IMR-90 (cell line): Measurements from ENCODE around the gene LGMN. TPM values are rescaled to one million over a fixed set of nuclear protein-coding genes. Genes with fewer than 3 reads are reported as not detected.

ENCODE experiments used
- ATAC-seq: fragments of 200-7000 bp; cut with Tn5 transposase; 2 replicates; pipeline ENCODE4 v1.9.1; 2020; ENCODE audit warnings: low read depth, mild to moderate bottlenecking, moderate library complexity
- BruUV-seq: library from RNA; stranded (reverse); fragments of 400-500 nt; replicated peaks from 2 replicates; lab custom pipeline; 2021; lab: Mats Ljungman, UMichigan
- CTCF ChIA-PET: fragments of 300-600 bp; formaldehyde crosslinking; extraction: SDS; loops from one replicate; lab custom pipeline; 2021; ENCODE audit warnings: antibody characterized with exemption; lab: Yijun Ruan, JAX
- POLR2A ChIA-PET: fragments of 300-600 bp; sonication (Branson Sonifier 250); formaldehyde crosslinking; loops from one replicate; lab custom pipeline; 2022; ENCODE audit warnings: antibody characterized with exemption; ENCODE audit not compliant: unreplicated experiment; lab: Charles Lee
- DNase-seq: peaks from one replicate; pipeline ENCODE4 v3.0.0; 2013
- H2AFZ ChIP-seq: replicated peaks from 2 replicates; pipeline ENCODE3; 2013; ENCODE audit warnings: low read length, mild to moderate bottlenecking; ENCODE audit not compliant: poor library complexity
- H2AK5ac ChIP-seq: 2 replicates; pipeline ENCODE4 v1.6.1; 2013; ENCODE audit warnings: low read depth, low read length, inconsistent platforms
- H2AK9ac ChIP-seq: replicated peaks from 2 replicates; pipeline ENCODE3; 2013; ENCODE audit warnings: mild to moderate bottlenecking, low read depth, low read length, moderate library complexity; ENCODE audit not compliant: poor library complexity
- H2BK120ac ChIP-seq: 2 replicates; pipeline ENCODE4 v1.6.1; 2013; ENCODE audit warnings: low read depth, low read length, inconsistent platforms
- H2BK15ac ChIP-seq: 3 replicates; pipeline ENCODE4 v1.6.1; 2013; ENCODE audit warnings: low read depth, low read length, inconsistent platforms
- H2BK20ac ChIP-seq: 2 replicates; pipeline ENCODE4 v1.6.1; 2013; ENCODE audit warnings: low read depth, mild to moderate bottlenecking, inconsistent platforms, low read length, moderate library complexity
- H2BK5ac ChIP-seq: 2 replicates; pipeline ENCODE4 v1.6.1; 2013; ENCODE audit warnings: mild to moderate bottlenecking, low read depth, low read length, inconsistent platforms; ENCODE audit not compliant: poor library complexity, severe bottlenecking
- H3K14ac ChIP-seq: replicated peaks from 2 replicates; pipeline ENCODE4 v1.6.1; 2013; ENCODE audit warnings: low read depth, low read length, inconsistent platforms
- H3K18ac ChIP-seq: 2 replicates; pipeline ENCODE4 v1.6.1; 2013; ENCODE audit warnings: low read depth, low read length, control low read depth
- H3K23ac ChIP-seq: 2 replicates; pipeline ENCODE4 v1.6.1; 2013; ENCODE audit warnings: low read depth, low read length, inconsistent platforms
- H3K27ac ChIP-seq: 2 replicates; pipeline ENCODE4 v1.5.1; 2013; ENCODE audit warnings: mild to moderate bottlenecking, control low read depth, low read length; ENCODE audit not compliant: insufficient read depth
- H3K27me3 ChIP-seq: 2 replicates; pipeline ENCODE4 v1.6.1; 2013; ENCODE audit warnings: low read length; ENCODE audit not compliant: control insufficient read depth, insufficient read depth
- H3K36me3 ChIP-seq: 2 replicates; pipeline ENCODE4 v1.6.1; 2013; ENCODE audit warnings: low read length, mixed read lengths; ENCODE audit not compliant: control insufficient read depth, insufficient read depth
- H3K4ac ChIP-seq: 2 replicates; pipeline ENCODE4 v1.6.1; 2013; ENCODE audit warnings: low read depth, low read length, inconsistent platforms
- H3K4me1 ChIP-seq: 2 replicates; pipeline ENCODE4 v1.6.1; 2013; ENCODE audit warnings: low read length, mixed read lengths; ENCODE audit not compliant: control insufficient read depth, insufficient read depth
- H3K4me2 ChIP-seq: 2 replicates; pipeline ENCODE4 v1.6.1; 2013; ENCODE audit warnings: low read depth, mild to moderate bottlenecking, control low read depth, low read length, moderate library complexity
- H3K4me3 ChIP-seq: 2 replicates; pipeline ENCODE4 v1.5.1; 2013; ENCODE audit warnings: low read depth, mild to moderate bottlenecking, control low read depth, low read length, moderate library complexity; ENCODE audit not compliant: insufficient read depth
- H3K56ac ChIP-seq: 2 replicates; pipeline ENCODE4 v1.6.1; 2013; ENCODE audit warnings: low read length, inconsistent platforms; ENCODE audit not compliant: insufficient read depth; ENCODE audit errors: extremely low read depth
- H3K79me1 ChIP-seq, 2 experiments: 2 replicates each; pipeline ENCODE4 v1.6.1; 2013; ENCODE audit warnings: low read length in 2 of 2, inconsistent platforms in 1 of 2, low read depth in 1 of 2
- H3K9ac ChIP-seq: 2 replicates; pipeline ENCODE4 v1.6.1; 2013; ENCODE audit warnings: low read depth, low read length, control low read depth
- H3K9me1 ChIP-seq: 2 replicates; pipeline ENCODE4 v1.6.1; 2013; ENCODE audit warnings: low read length, inconsistent platforms; ENCODE audit not compliant: insufficient read depth
- H3K9me3 ChIP-seq: 2 replicates; pipeline ENCODE4 v1.6.1; 2013; ENCODE audit warnings: low read length; ENCODE audit not compliant: control insufficient read depth, insufficient read depth
- H4K20me1 ChIP-seq: 2 replicates; pipeline ENCODE4 v1.6.1; 2013; ENCODE audit warnings: low read length, inconsistent platforms; ENCODE audit not compliant: insufficient read depth
- H4K5ac ChIP-seq: 2 replicates; pipeline ENCODE4 v1.6.1; 2013; ENCODE audit warnings: mild to moderate bottlenecking, low read depth, low read length, control low read depth
- H4K8ac ChIP-seq, 2 experiments: 2 replicates each; pipeline ENCODE4 v1.6.1; 2013; ENCODE audit warnings: low read depth in 2 of 2, low read length in 2 of 2, control low read depth in 1 of 2, inconsistent platforms in 1 of 2
- H4K91ac ChIP-seq: 2 replicates; pipeline ENCODE4 v1.6.1; 2013; ENCODE audit warnings: low read depth, low read length, inconsistent platforms; ENCODE audit not compliant: insufficient read depth
- BHLHE40 ChIP-seq: fragments of 150-350 bp; IDR thresholded peaks from 2 replicates; pipeline ENCODE4 v1.6.1; 2016; ENCODE audit warnings: mild to moderate bottlenecking, low read depth, low read length
- CEBPB ChIP-seq: IDR thresholded peaks from 2 replicates; pipeline ENCODE4 v1.6.1; 2012; ENCODE audit warnings: low read depth, low read length, improper control_type of control experiment
- CHD1 ChIP-seq: IDR thresholded peaks from 2 replicates; pipeline ENCODE4 v1.6.1; 2012; ENCODE audit warnings: low read depth, low read length, improper control_type of control experiment
- FOS ChIP-seq: fragments of 150-350 bp; IDR thresholded peaks from 2 replicates; pipeline ENCODE4 v1.6.1; 2016; ENCODE audit warnings: low read depth, low read length
- MAFK ChIP-seq: IDR thresholded peaks from 2 replicates; pipeline ENCODE4 v1.6.1; 2012; ENCODE audit warnings: low read depth, low read length, improper control_type of control experiment
- MAZ ChIP-seq: IDR thresholded peaks from 2 replicates; pipeline ENCODE4 v1.6.1; 2012; ENCODE audit warnings: low read depth, mild to moderate bottlenecking, low read length, improper control_type of control experiment, moderate library complexity, borderline replicate concordance
- MXI1 ChIP-seq: IDR thresholded peaks from 2 replicates; pipeline ENCODE4 v1.6.1; 2012; ENCODE audit warnings: low read depth, mild to moderate bottlenecking, low read length, moderate library complexity, borderline replicate concordance
- NFE2L2 ChIP-seq: fragments of 150-350 bp; IDR thresholded peaks from 2 replicates; pipeline ENCODE4 v1.6.1; 2016; ENCODE audit warnings: low read depth, mild to moderate bottlenecking, low read length
- POLR2A ChIP-seq: IDR thresholded peaks from 2 replicates; pipeline ENCODE4 v1.6.1; 2012; ENCODE audit warnings: mild to moderate bottlenecking, low read depth, low read length
- RAD21 ChIP-seq: IDR thresholded peaks from 2 replicates; pipeline ENCODE4 v1.6.1; 2012; ENCODE audit warnings: low read length, improper control_type of control experiment
- RCOR1 ChIP-seq: IDR thresholded peaks from 2 replicates; pipeline ENCODE4 v1.6.1; 2012; ENCODE audit warnings: mild to moderate bottlenecking, low read length, improper control_type of control experiment; ENCODE audit not compliant: insufficient replicate concordance
- RFX5 ChIP-seq: IDR thresholded peaks from 2 replicates; pipeline ENCODE4 v1.8.0; 2012; ENCODE audit warnings: low read depth, mild to moderate bottlenecking, low read length, moderate library complexity
- SMC3 ChIP-seq: fragments of 150-350 bp; IDR thresholded peaks from 2 replicates; pipeline ENCODE4 v1.6.1; 2016; ENCODE audit warnings: low read depth, mild to moderate bottlenecking, antibody characterized with exemption, low read length, moderate library complexity
- WGBS, 2 experiments: methylation state at CpG; one replicate each; pipeline versions ENCODE4 v1.1.5 to v1.1.7; 2013; ENCODE audit warnings: missing lambda C conversion rate in 2 of 2; ENCODE audit not compliant: insufficient read length in 1 of 2; ENCODE audit errors: extremely low coverage in 2 of 2; 5-methylcytosine and 5-hydroxymethylcytosine counted together
- dilution Hi-C: fragments of 300-500 bp; cut with HindIII; formaldehyde crosslinking; loops from one replicate; pipeline ENCODE4 v1.14.3; 2018; ENCODE audit warnings: low sequenced_read_pairs; ENCODE audit not compliant: unreplicated experiment
- in situ Hi-C: fragments of 300-500 bp; cut with MboI; formaldehyde crosslinking; loops from 3 replicates; pipeline ENCODE4 v1.14.3; 2019; ENCODE audit warnings: low sequenced_read_pairs, inconsistent platforms, mixed read lengths
- intact Hi-C: fragments of 100-400 bp; cut with micrococcal nuclease; formaldehyde crosslinking; loops from 2 replicates; pipeline ENCODE4 v1.10.0; 2022
- polyA plus RNA-seq, 3 experiments: library from polyadenylated mRNA; depleted of rRNA; stranded (reverse); fragments of >200 nt; gene quantifications; 2 replicates each; pipeline ENCODE4 v1.2.3, GENCODE V29; 2012; ENCODE audit warnings: low replicate concordance in 1 of 3
- total RNA-seq: library from RNA; depleted of rRNA; stranded (reverse); fragments of >200 nt; gene quantifications from 2 replicates; pipeline ENCODE4 v1.2.3, GENCODE V29; 2012
- TF ChIP-seq, protein P1 (sequence below): fragments of 150-350 bp; IDR thresholded peaks from 2 replicates; pipeline ENCODE4 v1.6.1; 2016; ENCODE audit warnings: low read depth, mild to moderate bottlenecking, low read length, moderate library complexity, borderline replicate concordance
- TF ChIP-seq, protein P2 (sequence below): fragments of 150-350 bp; IDR thresholded peaks from 2 replicates; pipeline ENCODE4 v1.6.1; 2017; ENCODE audit warnings: mild to moderate bottlenecking, antibody characterized with exemption, low read length, low read depth
- TF ChIP-seq, protein P3 (sequence below): conservative IDR thresholded peaks from 2 replicates; pipeline ENCODE4 v1.5.1; 2012; ENCODE audit warnings: mild to moderate bottlenecking, low read depth, low read length, improper control_type of control experiment

Gene LGMN
- total and polyA plus RNA-seq, 2 of the 4 experiments (the other 2 are of a cell fraction): 19.2 to 39.3 TPM

DNA sequence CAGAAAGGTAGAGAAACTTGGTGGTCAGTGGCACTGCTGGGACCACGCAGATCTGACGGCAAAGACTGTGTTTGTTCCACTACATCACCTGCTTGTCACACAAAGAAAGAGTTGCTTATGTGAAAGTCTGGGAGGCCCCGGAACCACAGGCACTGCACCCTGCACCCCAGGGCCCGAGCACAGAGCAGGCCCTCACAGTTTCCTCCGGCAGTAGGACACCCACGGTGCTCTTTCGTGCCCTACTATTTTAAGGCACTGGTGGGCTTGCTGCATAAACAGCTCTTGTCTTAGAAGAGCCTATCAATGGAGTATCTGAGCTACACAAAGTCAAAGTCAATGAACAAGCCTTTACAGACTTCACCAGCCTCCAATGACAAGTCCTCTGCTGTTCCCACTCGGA lies 8.0 kb downstream of the LGMN start:
- Histone ChIP-seq H3K9me1 (no peaks in the 10 kb centered on the region), H3K23ac (no peak overlapping the region), H3K9me3 (no peaks in the 10 kb centered on the region), H2BK20ac (no peak overlapping the region), H3K18ac (no peak overlapping the region), H4K20me1 (no peaks in the 10 kb centered on the region), H4K8ac (no peak overlapping the region), H3K4me2 (no peak overlapping the region), H3K9ac (no peak overlapping the region), H3K4me3 (no peak overlapping the region), H2AK9ac (peak overlapping the region; percentile 28), H4K91ac (no peak overlapping the region), H3K4ac (no peak overlapping the region), H2BK15ac (no peak overlapping the region), H3K4me1 (no peaks in the 10 kb centered on the region), H3K27ac (no peak overlapping the region), H2BK5ac (no peak overlapping the region), H3K27me3 (peaks cover 12% of the 10 kb centered on the region), H3K79me1 (no peaks in the 10 kb centered on the region), H2AFZ (no peak overlapping the region), H3K56ac (no peak overlapping the region), H4K5ac (no peak overlapping the region), H3K36me3 (no peaks in the 10 kb centered on the region), H3K14ac (no peak overlapping the region), H2BK120ac (no peak overlapping the region), H2AK5ac (no peak overlapping the region)
- ChIA-PET POLR2A (no interaction called here), CTCF (no interaction called here)
- 93% methylated on average over 2 of the region's 8 CpGs; no CpG with 5 or more reads in 1 of the 2 experiments for WGBS, 2 experiments
- in situ Hi-C loops: no loop called here
- dilution Hi-C loops: no loop called here
- DNase-seq (no peak), ATAC-seq (no peak)
- TF ChIP-seq CHD1: no peak
- no peak for TF ChIP-seq RCOR1
- TF ChIP-seq SMC3: no peak
- no peak for TF ChIP-seq MAZ
- TF ChIP-seq RAD21: no peak
- TF ChIP-seq NFE2L2: no peak
- no peak for TF ChIP-seq RFX5
- no peak for TF ChIP-seq MAFK
- no peak for TF ChIP-seq FOS
- TF ChIP-seq, protein P1, sequence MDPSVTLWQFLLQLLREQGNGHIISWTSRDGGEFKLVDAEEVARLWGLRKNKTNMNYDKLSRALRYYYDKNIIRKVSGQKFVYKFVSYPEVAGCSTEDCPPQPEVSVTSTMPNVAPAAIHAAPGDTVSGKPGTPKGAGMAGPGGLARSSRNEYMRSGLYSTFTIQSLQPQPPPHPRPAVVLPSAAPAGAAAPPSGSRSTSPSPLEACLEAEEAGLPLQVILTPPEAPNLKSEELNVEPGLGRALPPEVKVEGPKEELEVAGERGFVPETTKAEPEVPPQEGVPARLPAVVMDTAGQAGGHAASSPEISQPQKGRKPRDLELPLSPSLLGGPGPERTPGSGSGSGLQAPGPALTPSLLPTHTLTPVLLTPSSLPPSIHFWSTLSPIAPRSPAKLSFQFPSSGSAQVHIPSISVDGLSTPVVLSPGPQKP: no peak
- TF ChIP-seq, protein P2, sequence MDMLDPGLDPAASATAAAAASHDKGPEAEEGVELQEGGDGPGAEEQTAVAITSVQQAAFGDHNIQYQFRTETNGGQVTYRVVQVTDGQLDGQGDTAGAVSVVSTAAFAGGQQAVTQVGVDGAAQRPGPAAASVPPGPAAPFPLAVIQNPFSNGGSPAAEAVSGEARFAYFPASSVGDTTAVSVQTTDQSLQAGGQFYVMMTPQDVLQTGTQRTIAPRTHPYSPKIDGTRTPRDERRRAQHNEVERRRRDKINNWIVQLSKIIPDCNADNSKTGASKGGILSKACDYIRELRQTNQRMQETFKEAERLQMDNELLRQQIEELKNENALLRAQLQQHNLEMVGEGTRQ: no peak
- TF ChIP-seq MXI1: no peak
- no peak for TF ChIP-seq BHLHE40
- TF ChIP-seq CEBPB: no peak
- TF ChIP-seq, protein P3, sequence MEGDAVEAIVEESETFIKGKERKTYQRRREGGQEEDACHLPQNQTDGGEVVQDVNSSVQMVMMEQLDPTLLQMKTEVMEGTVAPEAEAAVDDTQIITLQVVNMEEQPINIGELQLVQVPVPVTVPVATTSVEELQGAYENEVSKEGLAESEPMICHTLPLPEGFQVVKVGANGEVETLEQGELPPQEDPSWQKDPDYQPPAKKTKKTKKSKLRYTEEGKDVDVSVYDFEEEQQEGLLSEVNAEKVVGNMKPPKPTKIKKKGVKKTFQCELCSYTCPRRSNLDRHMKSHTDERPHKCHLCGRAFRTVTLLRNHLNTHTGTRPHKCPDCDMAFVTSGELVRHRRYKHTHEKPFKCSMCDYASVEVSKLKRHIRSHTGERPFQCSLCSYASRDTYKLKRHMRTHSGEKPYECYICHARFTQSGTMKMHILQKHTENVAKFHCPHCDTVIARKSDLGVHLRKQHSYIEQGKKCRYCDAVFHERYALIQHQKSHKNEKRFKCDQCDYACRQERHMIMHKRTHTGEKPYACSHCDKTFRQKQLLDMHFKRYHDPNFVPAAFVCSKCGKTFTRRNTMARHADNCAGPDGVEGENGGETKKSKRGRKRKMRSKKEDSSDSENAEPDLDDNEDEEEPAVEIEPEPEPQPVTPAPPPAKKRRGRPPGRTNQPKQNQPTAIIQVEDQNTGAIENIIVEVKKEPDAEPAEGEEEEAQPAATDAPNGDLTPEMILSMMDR: no peak
- TF ChIP-seq POLR2A: no peak
- no TSS peak for BruUV-seq
- intact Hi-C loops: no loop called here
